ENCODE data around the gene FGF4.

The FGF4 gene

DNA sequence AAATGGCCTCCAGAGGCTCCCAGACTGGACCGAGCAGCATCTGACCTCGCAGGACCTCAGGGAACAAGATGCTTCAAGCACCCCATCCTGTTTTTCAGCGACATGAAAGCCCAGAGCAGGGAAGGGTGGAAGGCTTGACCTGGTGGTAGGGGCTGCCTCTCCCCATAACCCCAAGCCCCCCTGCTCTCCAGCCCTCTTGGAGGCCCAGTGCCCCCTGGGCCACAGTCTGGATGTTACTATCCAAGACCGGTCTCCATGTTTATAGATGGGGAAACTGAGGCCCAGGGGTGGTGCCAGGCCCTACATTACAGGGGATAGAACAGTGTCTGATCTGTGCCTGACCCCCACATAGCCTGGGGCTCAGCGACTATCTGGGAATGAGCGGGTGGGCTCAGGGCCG is 37.1 kb upstream of the FGF4 start:
- Histone ChIP-seq H3K9me3 (ENCODE audit: low read depth, low read length) (no peaks in the 10 kb centered on the region), H3K4me3 (no peak overlapping the region), H3K36me3 (ENCODE audit: insufficient read depth, low read length) (no peaks in the 10 kb centered on the region), H3K27ac (no peak overlapping the region), H3K9ac (ENCODE audit: insufficient read length) (no peak overlapping the region)
- TF ChIP-seq EZH2 (IDR thresholded peaks at IDR 0.05) (no peak), POLR2AphosphoS5 (IDR thresholded peaks at IDR 0.05; ENCODE audit: borderline replicate concordance, low read depth, low read length) (no peak), FOXP2 (optimal IDR thresholded peaks at IDR 0.05; ENCODE audit: control extremely low read depth, extremely low read length, insufficient read depth) (no peak)
- DNase-seq (ENCODE audit: low read depth, low spot score): no peak

DNA sequence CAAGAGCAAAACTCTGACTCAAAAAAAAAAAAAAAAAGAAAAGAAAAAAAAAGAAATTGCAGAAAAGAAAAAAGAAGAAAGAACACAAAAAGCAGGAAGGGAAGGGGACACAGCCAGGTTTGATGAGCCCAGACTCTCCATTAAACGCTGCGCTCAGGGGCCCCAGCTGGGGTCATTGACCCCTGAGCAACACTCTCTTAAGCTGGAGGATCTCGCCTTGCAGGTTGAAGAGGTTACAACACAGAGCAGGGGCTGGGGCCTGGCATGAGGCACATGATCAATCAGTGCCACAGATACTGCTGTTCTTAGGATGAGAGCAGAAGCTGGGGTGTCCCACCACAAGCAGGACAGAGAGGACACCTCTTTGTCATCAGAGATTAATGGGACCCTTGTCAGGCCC is 36.3 kb upstream of the FGF4 start:
- no peak overlapping the region for H3K9ac ChIP-seq (ENCODE audit: insufficient read length)
- no peaks in the 10 kb centered on the region for H3K36me3 ChIP-seq (ENCODE audit: insufficient read depth, low read length)
- H3K4me3 ChIP-seq: no peak overlapping the region
- DNase-seq (ENCODE audit: low read depth, low spot score): no peak
- no peak overlapping the region for H3K27ac ChIP-seq
- TF ChIP-seq POLR2AphosphoS5 (IDR thresholded peaks at IDR 0.05; ENCODE audit: borderline replicate concordance, low read depth, low read length): no peak
- no peak for TF ChIP-seq FOXP2 (optimal IDR thresholded peaks at IDR 0.05; ENCODE audit: control extremely low read depth, extremely low read length, insufficient read depth)
- TF ChIP-seq EZH2 (IDR thresholded peaks at IDR 0.05): no peak
- no peaks in the 10 kb centered on the region for H3K9me3 ChIP-seq (ENCODE audit: low read depth, low read length)

DNA sequence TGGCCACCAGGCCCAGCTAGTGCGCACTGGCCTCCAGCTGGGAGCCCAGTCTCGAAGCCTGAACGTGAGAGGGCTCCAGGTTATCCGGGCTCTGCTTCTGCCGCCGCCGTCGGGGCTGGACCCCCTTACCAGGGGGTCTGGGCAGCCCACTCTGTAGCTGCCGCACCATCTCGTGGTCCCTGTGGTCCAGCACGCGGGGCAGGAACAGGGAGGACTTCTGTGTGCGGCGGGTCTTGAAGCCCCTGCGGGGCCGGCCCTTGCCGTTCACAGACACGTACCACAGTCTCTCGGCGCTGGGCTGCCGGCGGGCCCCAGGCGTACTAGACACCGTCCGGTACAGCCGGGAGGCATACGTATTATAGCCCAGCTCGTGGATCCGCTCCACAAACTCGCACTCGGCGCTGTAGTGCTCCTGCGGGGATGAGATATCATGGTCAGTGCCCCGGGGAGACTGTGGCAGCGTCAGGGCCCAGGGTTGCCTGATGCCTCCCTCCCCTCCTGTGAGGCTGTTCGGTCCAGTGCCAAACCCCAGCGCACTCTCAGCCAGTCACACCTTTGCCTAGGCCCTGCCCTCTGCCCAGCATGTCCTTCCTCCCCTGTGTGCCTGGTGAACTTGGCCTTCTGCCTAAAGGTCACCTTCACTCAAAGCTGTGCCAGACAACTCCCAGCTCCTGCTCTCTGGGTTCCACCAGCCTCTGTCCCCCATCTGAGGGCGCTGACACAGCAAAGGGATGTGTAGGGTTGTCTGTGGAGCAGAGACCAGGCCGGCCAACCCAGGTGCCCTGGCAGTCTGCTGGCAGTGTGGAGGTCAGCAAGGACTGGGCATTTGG is 35.4 kb upstream of the FGF4 start:
- TF ChIP-seq EZH2 (IDR thresholded peaks at IDR 0.05) (no peak), FOXP2 (optimal IDR thresholded peaks at IDR 0.05; ENCODE audit: control extremely low read depth, extremely low read length, insufficient read depth) (no peak), POLR2AphosphoS5 (IDR thresholded peaks at IDR 0.05; ENCODE audit: borderline replicate concordance, low read depth, low read length) (no peak)
- H3K9me3 ChIP-seq (ENCODE audit: low read depth, low read length): no peaks in the 10 kb centered on the region
- H3K9ac ChIP-seq (ENCODE audit: insufficient read length): no peak overlapping the region
- no peak for DNase-seq (ENCODE audit: low read depth, low spot score)
- no peak overlapping the region for H3K27ac ChIP-seq
- no peak overlapping the region for H3K4me3 ChIP-seq
- no peaks in the 10 kb centered on the region for H3K36me3 ChIP-seq (ENCODE audit: insufficient read depth, low read length)

DNA sequence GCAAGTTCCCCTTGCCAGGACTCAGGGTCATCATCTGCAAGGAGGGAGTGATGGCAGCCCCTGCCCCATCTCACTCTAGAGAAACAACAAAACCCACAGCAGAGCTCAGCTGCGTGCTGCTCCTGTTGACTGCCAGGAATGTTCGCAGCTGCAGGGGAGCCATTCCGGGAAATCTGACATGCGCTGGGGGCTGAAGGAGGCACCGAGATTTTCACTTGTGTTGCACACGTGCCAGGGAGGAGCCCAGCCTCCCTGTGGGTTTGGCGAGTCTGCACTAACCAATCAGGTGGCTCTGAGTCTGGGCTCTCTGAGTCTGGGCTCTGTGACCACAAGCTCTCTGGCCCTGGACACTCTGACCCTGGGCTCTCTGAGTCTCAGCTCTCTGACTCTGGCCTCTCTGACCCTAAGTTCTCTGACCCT is 33.5 kb upstream of the FGF4 start:
- Histone ChIP-seq H3K27ac (no peak overlapping the region), H3K9me3 (ENCODE audit: low read depth, low read length) (no peaks in the 10 kb centered on the region), H3K36me3 (ENCODE audit: insufficient read depth, low read length) (no peaks in the 10 kb centered on the region), H3K9ac (ENCODE audit: insufficient read length) (no peak overlapping the region), H3K4me3 (peak overlapping the region; percentile 15; the same call in 1 of the 2 replicates)
- TF ChIP-seq POLR2AphosphoS5 (IDR thresholded peaks at IDR 0.05; ENCODE audit: borderline replicate concordance, low read depth, low read length): no peak
- no peak for TF ChIP-seq FOXP2 (optimal IDR thresholded peaks at IDR 0.05; ENCODE audit: control extremely low read depth, extremely low read length, insufficient read depth)
- no peak for TF ChIP-seq EZH2 (IDR thresholded peaks at IDR 0.05)
- DNase-seq (ENCODE audit: low read depth, low spot score): no peak

DNA sequence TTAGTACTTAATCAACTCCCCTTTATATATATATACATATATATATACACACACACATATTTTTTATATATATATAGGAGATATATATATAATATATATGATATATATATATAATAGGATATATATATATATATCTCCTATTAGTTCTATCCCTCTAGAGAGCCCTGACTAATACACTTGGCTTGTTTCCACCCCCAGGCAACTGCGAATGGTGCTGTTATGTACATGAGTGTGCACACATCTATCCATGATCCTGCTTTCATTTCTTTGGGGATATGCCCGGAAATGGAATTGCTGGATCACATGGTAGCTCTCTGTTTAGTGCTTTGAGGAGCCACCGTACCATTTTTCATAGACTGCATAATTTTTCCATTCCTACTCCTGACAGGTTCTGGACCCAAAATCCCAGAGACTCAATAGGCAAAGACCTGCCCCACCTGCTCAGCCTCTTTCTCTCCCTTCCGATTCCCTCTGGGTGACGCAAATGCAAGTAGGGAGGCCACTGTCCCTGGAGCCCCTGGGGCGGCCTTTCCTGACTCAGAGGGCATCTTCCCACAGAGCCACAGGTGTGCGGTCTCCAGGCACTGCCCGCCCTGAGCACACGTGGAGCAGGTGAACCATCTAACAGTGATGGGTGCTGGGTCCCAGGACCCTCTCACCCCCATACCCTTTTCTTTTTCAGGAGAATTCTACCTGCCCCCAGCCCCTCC is 32.1 kb upstream of the FGF4 start:
- TF ChIP-seq FOXP2 (optimal IDR thresholded peaks at IDR 0.05; ENCODE audit: control extremely low read depth, extremely low read length, insufficient read depth): no peak
- no peak for TF ChIP-seq POLR2AphosphoS5 (IDR thresholded peaks at IDR 0.05; ENCODE audit: borderline replicate concordance, low read depth, low read length)
- no peak for TF ChIP-seq EZH2 (IDR thresholded peaks at IDR 0.05)
- no peaks in the 10 kb centered on the region for H3K9me3 ChIP-seq (ENCODE audit: low read depth, low read length)
- DNase-seq (ENCODE audit: low read depth, low spot score): no peak
- no peaks in the 10 kb centered on the region for H3K36me3 ChIP-seq (ENCODE audit: insufficient read depth, low read length)
- no peak overlapping the region for H3K4me3 ChIP-seq
- H3K27ac ChIP-seq: no peak overlapping the region
- no peak overlapping the region for H3K9ac ChIP-seq (ENCODE audit: insufficient read length)

DNA sequence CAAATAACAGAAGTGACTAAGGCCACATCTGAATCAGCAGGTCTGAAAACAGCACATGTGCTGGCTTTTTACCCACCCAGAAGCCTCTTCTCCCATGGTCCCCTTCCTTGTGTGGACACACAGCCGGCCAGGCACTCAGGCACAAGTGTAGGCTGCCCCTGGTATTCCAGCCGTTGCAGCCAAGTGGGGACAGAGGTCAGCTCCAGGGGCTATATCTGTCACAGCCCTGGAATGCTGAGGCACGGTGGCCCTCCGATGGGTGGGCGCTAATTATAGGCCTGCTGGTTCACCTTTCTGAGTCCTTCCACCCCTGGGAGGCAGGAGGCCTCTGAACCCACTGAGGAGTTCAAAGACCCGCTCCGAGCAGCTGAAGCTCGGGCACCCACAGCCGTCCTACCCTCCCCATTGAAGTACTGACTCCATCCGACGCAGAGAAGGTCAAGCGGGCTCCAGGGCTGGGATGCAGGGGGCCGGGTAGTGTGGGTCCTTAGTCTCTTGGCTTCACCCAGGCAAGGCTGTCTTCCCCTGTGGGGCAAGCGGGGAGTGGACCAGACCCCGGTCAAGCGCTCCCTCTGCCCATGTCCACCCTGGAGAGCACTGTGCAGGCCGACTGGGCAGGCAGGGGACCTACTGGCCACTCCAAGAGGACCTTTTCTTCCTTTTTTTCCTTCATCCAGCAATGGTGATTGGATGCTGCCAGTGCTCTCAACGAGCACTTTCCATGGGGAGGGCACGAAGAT is 29.8 kb upstream of the FGF4 start:
- TF ChIP-seq FOXP2 (optimal IDR thresholded peaks at IDR 0.05; ENCODE audit: control extremely low read depth, extremely low read length, insufficient read depth) (no peak), EZH2 (IDR thresholded peaks at IDR 0.05) (no peak), POLR2AphosphoS5 (IDR thresholded peaks at IDR 0.05; ENCODE audit: borderline replicate concordance, low read depth, low read length) (no peak)
- no peak for DNase-seq (ENCODE audit: low read depth, low spot score)
- H3K9ac ChIP-seq (ENCODE audit: insufficient read length): no peak overlapping the region
- H3K4me3 ChIP-seq: no peak overlapping the region
- no peaks in the 10 kb centered on the region for H3K9me3 ChIP-seq (ENCODE audit: low read depth, low read length)
- no peak overlapping the region for H3K27ac ChIP-seq
- H3K36me3 ChIP-seq (ENCODE audit: insufficient read depth, low read length): no peaks in the 10 kb centered on the region

DNA sequence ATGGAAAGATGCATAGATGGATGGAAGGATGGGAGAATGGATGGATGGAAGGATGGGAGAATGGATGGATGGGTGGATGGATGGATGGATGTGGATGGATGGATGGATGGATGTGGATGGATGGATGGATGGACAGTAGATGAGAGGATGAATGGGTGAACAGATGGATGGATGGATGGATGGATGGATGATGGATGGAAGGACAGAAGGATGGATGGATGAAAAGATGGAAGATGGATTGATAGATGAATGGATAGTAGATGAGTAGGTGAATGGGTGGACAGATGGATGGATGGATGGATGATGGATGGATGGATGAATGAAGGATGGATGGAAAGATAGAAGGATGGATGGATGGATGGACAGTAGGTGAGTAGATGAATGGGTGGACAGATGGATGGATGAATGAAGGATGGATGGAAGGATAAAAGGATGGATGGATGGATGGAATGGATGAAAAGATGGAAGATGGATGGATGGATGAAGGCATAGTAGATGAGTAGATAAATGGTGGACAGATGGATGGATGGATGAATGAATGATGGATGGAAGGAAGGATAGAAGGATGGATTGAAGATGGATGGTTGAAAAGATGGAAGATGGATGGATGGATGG is 28.6 kb upstream of the FGF4 start:
- Histone ChIP-seq H3K36me3 (ENCODE audit: insufficient read depth, low read length) (no peaks in the 10 kb centered on the region), H3K4me3 (no peak overlapping the region)
- TF ChIP-seq FOXP2 (optimal IDR thresholded peaks at IDR 0.05; ENCODE audit: control extremely low read depth, extremely low read length, insufficient read depth): no peak
- no peak for TF ChIP-seq POLR2AphosphoS5 (IDR thresholded peaks at IDR 0.05; ENCODE audit: borderline replicate concordance, low read depth, low read length)
- TF ChIP-seq EZH2 (IDR thresholded peaks at IDR 0.05): no peak

DNA sequence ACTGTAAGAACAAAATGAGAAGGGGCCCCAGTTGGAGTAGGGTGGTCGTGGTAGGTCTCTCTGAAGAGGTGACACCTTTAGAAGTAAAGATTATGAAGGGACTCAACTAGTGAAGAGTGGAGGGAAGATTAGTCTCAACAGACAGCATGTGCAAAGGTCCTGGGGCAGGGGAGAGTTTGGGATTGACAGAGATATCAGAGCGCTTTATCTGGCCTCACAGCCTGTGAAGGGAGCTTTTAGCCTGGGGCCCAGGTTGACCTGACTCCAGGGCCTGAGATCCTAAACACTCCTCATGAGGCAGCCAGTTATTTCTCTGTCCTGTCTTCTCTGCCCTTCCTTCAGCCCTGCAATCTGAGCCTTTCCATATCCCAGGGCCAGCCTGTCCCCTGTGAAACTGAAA is 27.9 kb upstream of the FGF4 start:
- Histone ChIP-seq H3K4me3 (no peak overlapping the region), H3K36me3 (ENCODE audit: insufficient read depth, low read length) (no peaks in the 10 kb centered on the region), H3K9me3 (ENCODE audit: low read depth, low read length) (no peaks in the 10 kb centered on the region), H3K9ac (ENCODE audit: insufficient read length) (no peak overlapping the region), H3K27ac (no peak overlapping the region)
- DNase-seq (ENCODE audit: low read depth, low spot score): no peak
- TF ChIP-seq FOXP2 (optimal IDR thresholded peaks at IDR 0.05; ENCODE audit: control extremely low read depth, extremely low read length, insufficient read depth): no peak
- no peak for TF ChIP-seq EZH2 (IDR thresholded peaks at IDR 0.05)
- TF ChIP-seq POLR2AphosphoS5 (IDR thresholded peaks at IDR 0.05; ENCODE audit: borderline replicate concordance, low read depth, low read length): no peak

More for the DNA sequence above, 28.6 kb upstream of the FGF4 start:
- Histone ChIP-seq H3K9me3 (ENCODE audit: low read depth, low read length) (no peaks in the 10 kb centered on the region), H3K9ac (ENCODE audit: insufficient read length) (no peak overlapping the region), H3K27ac (no peak overlapping the region)
- no peak for DNase-seq (ENCODE audit: low read depth, low spot score)
